Islet precursor cell (in vitro differentiated cells): ENCODE results near the gene CAPG.

Experiments used
- DNase-seq: peaks from one replicate; pipeline ENCODE4 v3.0.0-alpha.2; 2018

Gene CAPG

DNA sequence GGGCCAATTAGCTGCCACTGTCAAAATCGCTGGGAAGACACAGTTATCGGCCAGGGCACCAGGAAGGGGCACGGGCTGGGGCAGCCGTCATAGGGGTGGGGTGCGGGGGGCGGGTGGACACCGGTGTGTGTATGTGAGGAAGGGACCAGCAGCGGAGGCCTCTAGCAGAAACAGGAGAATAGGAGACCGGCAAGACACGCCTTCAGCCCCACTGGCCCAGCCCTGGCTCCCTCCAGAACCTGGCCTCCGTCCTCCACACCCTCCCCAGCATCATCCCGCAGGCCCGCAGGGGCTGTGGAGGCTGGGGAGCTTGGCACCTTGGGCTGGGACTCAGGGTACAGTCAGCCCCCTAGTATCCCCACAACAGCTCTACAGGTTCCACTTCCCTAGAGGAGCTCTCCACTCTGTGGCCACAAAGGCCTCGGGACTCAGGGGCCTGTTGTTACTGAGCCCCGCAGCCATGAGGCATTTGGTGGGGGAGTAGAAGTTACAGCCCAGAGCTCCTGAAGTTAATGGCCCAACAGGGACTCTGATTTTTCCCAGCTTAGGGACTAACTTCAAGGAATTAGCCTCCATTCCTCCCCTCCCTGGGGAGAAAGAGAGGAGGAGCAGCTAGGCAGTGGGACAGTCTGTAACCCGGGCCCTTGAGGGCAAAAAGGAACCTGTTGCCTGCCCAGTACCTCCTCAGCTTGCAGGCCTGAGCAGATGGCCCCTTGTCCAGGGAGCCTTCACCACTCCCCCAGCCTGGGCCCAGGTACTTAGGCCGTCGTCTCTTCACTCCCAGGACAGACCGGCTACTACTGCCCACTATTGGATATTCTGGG is 28.2 kb upstream of the CAPG start:
- DNase-seq: peak; percentile 69

DNA sequence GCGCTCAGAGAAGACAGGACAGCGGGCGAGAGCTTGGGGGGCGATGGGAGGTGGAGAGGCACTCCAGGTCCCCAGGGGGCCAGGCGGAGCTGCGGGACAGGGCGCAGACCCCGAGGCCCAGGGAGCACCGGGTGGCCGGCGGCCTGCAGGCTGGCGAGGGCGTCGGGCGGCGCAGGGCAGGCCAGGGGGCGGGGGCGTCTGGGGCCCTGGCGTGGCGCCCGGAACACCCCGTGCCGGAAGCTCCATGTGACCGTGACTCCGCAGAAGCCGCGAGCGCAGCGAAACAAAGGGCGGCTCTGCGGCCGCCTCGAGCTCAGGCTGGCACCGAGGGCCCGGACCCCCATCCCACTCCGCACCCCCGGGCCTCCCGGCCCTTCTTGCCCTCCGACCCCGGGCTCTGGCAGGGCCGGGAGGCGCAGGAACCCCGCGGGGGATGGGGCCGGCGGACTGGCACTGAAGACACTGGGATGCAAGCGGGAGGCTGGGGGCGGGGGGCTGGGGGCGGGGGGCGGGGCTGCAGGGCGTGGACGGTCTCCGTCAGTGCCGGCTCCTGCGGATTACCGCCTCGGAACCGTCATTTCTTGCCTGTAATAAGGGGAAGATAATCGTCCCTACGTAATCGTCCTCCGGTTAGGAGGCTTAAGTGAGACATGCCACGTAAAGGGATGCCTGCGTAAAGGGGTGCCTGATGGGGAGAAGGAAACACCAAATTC is 27.5 kb upstream of the CAPG start:
- peak; percentile 86 for DNase-seq

DNA sequence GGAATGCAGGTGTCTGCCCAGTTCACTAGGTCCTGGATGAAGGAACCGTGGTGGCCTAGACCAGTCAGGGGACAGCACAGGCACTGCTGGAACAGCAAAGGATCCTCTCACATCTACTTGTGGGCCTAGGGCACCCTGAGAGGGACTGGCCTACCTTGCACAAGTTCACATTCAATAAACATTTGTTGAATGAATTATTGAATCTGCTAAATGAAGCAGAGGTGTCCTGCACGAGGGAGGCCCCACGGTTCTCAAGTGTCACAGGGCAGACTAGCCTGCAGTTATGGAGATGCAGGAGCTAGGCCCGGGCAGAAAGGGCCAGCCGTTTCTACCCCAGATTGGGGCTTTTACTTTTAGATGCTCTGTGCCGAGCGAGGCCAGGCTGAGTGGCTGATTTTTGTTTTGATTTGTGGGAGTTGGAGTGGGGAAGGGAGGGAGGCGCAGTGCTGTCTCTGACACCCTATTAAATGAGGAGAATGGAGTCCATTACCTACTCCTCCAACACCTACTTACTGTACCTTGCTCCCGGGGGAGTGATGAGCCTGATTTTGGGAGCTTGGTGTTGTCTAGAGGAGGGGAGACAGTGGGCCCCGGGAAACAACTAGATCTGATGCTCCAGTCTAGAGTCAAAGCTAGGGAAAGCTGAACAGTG is 26.8 kb upstream of the CAPG start:
- DNase-seq: no peak

DNA sequence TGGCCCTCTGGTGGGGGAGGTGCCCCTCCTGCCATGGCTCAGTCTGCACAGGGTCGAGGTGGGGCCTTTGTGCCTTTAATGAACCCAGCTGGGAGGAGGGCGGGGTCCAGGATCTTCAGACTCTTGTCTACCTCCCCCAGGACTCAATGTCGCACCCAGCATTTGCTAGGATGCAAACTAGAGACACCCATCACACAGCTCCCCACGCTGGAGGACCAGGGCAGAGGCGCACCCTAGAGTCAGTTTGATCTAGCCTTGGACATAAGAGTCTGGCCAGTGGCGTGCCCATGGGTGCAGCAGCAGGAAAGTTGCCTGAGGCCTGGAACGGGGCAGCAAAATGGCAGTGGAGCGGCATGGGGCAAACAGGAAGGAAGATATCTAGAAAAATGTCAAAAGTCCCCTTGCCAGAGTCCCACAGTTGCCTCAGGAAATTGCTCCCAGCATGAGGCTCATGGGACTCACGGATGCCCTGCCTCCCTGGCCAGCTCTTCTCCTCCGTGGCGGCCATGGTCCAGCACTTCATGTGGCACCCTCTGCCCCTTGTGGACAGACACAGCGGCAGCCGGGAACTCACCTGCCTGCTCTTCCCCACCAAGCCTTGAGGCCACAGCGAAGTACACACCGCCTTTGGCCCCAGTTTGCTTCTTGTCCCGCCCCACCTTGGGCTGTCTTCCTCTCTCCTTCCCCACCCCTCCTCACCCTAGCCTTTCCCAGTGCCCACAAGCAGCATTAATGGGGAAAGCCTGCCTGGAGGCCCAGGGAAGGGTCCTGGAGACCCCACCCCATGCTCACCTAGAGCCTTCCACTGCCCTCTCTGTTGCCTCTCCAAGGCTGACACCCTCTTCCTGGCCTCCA is 26.0 kb upstream of the CAPG start:
- no peak for DNase-seq

DNA sequence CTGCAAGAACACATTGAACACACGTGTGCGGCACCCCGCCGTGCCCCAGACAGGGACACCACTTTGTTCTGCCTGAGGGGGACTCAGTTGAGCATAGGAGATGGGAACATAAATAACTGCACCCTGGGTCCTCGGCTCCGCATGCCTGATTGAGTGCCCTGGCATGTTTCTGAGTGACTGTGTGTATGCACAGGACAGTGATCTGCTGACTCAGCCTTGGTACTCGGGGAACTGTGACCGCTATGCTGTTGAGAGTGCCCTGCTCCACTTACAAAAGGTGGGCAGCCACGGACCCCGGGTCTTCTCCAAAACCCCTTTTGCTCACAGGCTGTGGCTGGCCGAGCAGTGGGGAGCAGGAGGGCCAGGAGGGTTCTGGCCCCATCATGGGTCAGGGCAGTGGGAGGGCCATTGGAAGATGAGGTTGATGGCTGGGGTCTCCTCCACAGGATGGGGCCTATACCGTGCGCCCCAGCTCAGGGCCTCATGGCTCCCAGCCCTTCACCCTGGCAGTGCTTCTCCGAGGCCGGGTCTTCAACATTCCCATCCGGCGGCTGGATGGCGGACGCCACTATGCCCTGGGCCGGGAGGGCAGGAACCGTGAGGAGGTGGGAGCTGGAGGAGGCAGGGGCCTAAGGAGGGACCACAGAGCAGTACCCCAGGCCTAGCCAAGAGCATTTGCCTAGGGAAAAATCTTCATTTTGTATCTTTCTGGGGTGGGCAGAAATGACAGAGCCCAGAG is 25.2 kb upstream of the CAPG start:
- no peak for DNase-seq

DNA sequence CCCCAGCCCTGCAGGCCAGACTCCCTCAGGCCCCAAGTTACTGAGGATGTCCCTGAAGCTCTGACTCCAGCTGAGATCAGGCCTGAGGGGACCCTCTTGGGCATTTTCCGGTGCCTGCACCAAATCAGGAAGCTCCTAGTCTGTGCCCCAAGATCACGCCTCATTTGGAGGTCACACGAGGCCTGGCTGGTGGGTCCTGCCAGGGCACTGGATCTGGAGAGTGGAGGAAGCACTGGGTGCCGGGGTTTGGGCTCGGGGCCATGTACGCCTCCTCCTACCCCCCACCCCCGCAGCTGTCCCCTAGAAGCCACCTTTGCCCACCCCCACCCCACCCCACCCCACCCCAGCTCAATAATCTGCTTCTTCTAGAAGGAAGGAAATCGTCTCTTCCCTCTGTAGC is 24.5 kb upstream of the CAPG start:
- DNase-seq: no peak

- peak; percentile 80 for DNase-seq
Measured at GRCh38 chr2:85433511-85434089, 23.4 kb upstream of the CAPG start.

- no peak for DNase-seq
Measured at GRCh38 chr2:85431570-85432205, 21.5 kb upstream of the CAPG start.

DNA sequence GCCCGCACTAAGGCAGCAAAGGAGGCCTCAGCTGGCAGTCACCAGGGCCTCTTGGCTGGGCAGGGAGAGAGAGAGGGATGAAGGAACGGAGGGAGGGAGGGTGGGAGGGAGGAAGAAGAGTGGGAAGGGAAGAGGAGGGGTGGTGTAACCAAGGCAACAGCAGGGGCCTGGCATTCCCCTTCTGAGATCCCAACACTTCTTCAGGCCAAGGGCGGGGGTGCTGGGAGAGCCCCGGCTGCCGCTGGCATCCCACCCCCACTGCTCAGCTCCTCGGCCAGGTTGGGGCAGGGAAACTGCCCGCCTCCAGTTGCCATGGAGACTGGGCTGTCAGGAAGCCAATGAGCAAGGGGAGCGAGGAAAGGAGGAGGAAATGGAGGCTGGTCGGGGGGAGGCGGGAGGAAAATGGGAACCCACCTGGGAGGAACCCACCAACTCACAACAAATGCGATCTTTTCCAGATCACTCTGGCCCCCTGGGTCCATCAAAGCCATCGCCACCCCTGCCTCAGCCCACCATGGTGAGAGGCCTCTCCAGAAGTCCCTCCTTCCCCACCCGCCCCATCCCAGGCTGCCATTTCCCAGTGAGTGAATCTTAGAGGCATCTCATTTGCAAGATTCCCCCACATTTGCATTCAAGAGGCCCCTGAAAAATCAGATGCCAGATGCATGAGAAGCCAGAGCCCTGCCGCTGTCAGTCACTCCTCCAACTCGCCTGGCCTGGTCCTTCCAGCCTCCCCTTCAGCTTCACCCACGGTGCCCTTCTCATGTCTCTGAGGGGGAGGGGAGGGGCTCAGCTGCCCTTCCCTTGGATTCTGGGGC is 20.8 kb upstream of the CAPG start:
- DNase-seq: no peak

DNA sequence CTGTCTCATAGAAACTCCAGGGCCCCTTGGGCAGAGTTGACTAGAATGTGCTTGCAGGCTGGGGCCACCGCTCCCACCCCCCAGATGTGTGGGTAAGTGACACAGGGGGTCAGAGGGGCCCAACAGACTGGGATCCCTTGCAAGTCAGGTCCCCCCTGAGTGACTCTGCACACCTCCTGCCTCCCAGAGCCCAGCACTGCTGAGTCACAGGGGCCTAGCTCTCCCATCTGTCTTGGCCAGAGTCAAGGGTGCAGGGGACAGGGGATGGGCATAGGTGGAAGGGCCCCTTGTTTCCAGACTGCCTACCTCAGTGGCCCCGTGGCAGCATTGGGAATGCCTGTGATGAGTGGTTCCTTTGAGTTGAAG is 19.7 kb upstream of the CAPG start:
- no peak for DNase-seq

DNA sequence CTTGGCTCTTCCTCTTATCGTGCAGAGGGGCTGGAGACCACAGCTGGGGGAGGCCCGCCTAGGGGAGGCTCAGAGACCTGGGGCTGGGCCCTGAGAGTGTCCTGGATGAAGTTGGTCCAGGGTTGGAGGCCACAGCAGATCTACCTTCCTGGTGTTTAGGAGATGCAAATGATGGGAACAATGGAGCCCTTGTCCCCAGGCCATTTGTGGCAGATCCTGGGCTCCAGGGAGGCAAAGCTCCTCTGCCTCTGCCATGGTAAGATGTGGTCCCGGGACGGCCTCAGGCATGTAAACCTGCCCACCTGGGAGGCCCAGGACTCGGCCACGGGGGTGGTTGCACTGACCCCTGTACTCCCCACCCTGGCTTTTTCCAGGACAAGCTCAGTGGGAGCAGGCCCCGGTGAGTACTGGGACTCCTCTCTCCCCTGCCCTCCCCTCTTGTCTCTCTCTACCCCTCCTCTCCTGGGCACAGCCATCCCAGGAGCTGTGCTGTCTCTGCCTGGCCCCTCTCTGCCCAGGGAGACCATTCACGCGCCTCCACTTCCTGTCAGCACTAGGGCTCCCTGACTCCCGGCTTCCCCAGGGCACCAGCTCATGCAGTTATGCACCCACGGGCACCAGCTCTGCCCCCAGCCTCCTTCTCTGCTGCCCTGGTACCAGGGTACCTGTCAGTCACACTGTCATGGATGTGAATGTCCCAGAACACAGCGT is 19.2 kb upstream of the CAPG start:
- DNase-seq: no peak

DNA sequence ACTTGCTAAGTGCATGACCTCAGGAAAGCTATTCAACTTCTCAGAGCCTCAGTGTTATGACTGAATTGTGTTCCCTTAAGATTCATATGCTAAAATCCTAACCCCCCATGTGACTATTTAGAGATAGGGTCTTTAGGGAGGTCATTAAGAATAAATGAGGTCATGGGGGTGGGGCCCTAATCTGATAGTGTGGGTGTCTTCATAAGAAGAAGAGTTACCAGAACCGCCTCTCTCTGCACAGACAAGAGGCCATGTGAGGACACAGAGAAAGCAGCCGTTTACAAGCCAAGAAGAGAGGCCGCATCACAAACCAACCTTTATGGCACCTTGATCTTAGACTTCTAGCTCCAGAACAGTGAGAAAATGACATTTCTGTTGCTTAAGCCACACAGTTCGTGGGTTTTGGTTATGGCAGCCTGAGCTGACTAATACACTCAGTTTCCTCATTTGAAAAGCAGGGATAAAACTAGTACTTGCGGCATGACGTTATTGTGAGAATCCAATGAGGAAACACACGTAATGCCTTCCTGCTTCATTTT is 18.2 kb upstream of the CAPG start:
- no peak for DNase-seq

DNA sequence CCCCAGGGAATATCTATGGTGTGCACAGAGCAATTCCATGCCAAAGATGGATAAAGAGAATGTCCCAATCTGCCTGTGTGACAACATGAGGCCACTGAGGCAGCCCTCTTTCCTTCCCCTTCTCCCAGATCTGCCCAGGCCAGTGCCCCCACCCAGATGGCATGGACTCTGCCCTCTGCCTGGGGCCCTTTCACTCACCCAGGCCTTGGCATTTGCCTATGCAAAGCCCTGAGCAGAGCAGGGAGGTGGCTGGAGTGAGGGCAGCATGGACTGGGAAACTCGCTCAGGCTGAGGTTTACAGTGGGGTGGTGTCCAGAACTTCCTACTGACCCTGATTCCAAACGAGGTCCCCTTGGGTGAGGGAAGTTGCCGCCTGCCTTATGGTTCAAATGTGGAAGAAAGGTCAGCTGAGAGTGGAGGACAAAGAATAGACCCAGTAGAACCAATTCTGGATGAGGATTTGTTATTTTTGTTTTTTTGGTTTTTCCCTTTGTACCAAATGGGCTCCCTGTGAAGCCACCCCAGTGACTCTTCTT is 17.2 kb upstream of the CAPG start:
- no peak for DNase-seq

DNA sequence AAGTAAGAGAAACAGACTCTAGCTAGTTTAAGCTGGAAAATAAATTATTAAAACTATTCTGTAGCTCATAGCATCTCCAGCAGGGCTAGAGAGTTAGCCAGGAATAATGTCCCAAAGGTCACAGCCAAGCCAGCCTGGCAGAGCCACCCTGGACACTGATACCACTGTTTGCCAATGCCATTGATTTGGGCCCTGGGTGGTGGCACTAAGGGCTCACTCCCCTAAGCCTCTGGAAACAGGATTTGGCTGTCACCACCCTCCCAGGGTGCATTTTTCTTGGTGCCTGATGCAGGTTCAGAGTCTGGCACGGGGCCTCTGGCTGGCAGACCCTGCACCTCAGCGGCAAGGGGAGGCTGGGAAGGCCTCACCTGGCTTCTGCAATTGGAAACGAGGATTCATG is 15.4 kb upstream of the CAPG start:
- no peak for DNase-seq

GRCh38 chr2:85423525-85423924 is 13.4 kb upstream of the CAPG start:
- DNase-seq: no peak

DNA sequence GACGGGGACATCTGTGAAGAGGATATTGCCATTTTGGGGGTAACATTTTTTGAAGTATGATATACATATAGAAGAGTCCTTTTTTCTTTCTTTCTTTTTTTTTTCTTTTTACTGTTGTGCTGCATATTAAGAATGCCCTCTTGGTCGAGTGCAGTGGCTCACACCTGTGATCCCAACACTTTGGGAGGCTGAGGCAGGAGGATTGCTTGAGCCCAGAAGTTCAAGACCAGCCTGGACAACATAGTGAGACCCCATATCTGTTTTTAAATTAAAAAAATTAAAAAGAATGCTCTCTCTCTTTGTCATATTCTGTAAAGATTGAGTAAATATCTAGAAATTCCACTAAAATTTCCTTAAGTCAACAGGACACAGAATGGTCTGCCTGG is 11.9 kb upstream of the CAPG start:
- DNase-seq: no peak

DNA sequence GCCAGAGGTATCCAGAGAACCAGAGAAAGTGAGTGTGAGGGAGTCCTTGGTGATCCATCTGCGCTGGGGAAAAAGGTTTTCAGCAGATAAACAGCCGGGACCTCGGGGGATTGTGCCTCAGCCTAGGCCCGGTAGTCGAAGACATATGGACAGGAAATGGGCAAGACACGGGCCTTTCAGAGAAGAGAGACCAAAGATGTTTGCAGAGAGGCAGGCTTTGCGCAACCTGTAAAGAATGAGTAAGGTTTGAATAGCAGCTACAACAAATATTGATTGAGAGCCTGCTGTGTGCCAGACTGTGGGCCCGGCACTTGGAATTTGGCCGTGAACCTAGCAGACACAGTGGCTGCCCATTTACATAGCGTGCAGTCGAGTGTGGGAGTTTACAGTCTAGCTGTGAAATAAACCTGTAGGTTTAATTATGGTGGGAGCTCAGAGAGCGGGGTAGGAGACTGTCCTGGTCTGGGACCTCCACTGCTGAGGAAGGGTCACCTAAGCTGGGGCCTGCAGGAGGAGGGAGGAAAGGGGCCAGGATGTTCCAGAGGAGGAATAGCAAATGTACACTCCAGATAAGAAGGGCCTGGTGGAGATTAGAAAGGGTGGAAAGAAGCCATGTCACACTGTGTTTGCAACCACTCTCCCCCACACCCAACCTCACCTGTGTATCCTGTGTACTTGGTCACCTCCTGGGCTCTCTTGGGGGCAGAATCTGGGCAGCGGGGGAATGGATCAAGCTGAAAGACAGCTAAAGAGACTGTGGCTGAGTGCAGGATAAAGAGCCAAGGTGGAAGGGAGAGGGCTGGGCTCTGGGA is 11.3 kb upstream of the CAPG start:
- DNase-seq: no peak

DNA sequence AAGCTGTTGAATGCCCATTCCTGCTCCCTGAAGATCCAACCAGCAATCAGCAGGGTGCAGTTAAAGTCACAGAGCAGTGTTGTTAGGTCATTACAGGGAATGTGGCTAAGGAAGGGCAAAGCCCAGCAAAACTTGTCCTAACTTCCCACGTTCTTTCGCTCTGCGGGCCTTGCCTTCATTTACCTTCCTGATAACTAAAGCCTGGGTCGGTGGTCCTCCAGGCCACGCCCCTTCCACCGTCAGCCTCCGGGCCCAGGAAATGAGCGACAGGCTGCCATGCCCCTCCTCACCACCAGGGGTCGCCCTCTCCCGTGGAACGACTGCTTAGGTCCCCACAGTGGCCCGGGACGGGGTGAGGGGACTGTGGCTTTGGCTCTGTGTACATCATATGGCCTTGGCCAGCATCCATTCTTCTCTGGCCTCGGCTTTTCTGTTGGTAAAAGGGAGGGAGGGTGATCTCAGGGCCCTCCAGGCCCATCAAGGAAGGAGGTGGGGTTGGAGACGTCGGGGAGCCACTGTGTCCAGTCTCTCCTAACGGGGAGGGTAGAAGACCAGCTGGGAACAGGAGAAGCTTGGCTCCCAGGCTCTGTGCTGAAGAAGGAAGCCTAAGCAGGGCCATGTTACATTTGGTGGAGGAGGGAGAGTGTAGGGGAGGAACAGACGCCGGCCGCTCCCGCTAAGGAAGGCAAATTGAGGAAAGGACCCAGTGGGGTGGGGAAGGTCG is 10.5 kb upstream of the CAPG start:
- peak; percentile 91 for DNase-seq
